Measurements from ENCODE around the gene SMC2.

The SMC2 gene

GRCh38 chr9:104104360-104104759 is 10.3 kb downstream of the SMC2 start:
- DNase-seq = no peak

DNA sequence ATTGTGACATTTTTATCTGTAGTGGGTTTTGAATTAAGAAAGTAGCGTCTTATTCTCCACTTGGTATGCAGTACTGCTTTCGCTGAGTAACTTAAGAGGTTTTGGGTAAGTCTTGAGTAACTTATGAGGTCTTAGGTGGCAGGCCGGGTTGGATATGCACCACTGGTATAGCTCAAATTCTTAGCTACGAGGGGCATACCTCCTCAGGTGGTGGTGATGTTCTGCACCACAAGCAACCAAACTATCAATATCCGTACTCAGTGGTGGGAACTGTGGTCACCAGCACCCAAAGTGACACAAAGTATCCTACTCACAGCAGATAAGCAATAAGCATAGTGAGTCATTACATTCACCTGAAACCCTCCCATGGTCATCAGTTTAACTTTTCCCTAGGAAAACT is 13.7 kb downstream of the SMC2 start:
- no peak for DNase-seq

DNA sequence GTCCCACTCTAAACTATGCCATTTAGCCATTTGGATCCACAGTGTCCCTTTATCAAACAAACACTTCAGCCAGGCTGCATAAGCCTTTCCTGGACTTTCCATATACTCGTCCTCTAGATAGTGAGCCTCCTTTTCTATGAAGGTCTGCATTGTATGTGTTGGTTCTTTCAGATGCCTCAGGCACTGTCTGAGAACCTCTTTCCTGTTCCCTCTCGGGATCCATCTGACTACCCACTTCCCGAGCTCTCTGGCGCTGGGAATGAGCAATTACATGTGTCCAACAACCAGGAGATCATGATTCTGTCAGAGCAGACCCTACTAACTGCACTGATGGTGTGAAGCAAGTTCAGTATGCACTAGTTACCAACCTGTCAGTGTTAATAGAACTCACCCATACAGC is 14.2 kb downstream of the SMC2 start:
- no peak for DNase-seq

DNA sequence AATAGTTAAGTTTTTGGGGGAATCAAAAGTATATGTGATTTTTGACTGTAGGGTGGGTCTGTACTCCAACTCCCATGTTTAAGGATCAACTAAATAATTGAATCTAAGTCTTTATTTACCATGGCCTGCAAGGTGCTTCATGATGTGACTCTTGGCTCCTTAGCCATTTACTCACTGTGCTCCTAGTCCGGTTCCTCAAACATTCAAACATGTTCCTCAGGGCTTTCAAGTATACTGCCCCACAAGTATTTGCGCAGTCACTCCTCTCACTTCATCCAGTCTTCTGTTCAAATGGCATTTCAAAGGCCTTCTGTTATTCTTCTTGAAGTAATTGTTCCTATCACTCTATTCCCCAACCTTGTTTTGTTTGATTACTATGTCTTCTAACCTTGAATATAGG is 16.4 kb downstream of the SMC2 start:
- DNase-seq = no peak

DNA sequence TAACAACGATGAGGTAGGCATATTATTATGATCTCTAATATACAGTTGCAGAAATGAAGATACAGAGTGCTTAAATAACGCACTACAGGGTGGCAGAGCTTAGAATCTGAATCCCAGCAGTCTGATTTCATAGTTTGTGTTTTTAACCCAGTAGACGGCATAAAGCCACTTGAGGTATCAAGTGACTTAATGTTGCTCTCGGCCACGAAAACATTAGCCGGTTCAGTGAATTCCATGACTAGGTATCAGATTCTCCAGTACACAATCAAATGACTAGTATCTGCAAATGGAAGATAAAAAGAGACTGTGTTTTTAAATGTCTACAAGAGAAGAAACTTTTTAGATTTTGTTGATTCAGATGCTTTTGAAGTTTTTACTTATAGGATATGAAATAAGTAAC is 24.8 kb downstream of the SMC2 start:
- DNase-seq = no peak

DNA sequence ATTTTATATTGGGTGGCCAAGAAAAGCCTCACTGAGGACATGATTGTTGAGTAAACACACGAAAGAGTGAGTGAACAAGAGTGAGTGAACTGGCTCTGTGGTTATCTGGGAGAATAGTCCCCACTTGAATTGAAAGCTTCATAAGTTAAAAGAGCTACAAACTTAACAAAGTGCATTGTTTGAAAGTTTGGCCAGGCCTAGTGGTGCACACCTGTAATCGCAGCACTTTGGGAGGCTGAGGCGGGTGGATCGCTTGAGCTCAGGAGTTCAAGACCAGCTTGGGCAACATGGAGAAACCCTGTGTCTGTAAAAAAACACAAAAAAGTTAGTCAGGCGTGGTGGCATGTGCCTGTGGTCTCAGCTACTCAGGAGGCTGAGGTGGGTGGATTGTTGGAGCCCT is 26.9 kb downstream of the SMC2 start:
- no peak for DNase-seq

GRCh38 chr9:104138243-104138868 is 44.2 kb downstream of the SMC2 start:
- DNase-seq = no peak

GRCh38 chr9:104142799-104143549 is 48.9 kb downstream of the SMC2 start:
- DNase-seq = no peak

GRCh38 chr9:104143550-104143910 is 49.4 kb downstream of the SMC2 start:
- DNase-seq = no peak

DNA sequence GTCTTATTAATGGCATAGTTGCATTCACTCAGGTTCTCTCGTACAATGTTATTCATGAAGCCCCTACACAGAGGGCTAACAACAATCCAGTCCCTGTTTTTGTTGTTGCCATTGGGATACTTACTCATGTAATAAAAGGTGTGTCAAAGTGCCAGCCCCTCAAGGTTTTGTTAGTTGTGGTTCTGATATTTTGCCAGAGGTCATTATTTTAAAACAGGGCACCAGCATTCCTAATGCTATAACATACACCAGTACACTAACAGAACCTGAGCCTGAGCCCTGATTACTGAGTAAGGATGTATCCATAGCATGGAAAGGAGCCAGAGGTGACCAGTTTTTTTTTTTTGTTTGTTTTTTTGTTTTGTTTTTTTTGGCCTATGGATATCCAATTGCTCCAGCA is 50.2 kb downstream of the SMC2 start:
- no peak for DNase-seq

DNA sequence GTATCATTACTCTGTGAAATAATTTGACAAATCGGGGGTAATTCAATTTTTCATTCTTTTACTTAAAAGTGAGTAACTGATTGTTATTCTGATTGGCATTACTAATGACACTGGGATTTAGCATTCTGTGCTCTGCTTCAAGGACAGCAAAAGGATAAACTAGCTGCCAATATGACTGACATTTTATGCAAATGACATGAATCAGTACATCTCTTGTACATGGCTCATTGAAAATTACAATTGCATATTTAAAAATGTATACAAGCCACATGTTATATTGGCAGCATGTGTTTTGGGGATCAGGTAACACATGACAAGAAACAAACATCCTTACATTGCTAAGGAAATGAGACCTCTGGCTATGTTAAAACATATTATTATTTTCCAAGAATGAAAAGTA is 79.0 kb downstream of the SMC2 start:
- DNase-seq = no peak

DNA sequence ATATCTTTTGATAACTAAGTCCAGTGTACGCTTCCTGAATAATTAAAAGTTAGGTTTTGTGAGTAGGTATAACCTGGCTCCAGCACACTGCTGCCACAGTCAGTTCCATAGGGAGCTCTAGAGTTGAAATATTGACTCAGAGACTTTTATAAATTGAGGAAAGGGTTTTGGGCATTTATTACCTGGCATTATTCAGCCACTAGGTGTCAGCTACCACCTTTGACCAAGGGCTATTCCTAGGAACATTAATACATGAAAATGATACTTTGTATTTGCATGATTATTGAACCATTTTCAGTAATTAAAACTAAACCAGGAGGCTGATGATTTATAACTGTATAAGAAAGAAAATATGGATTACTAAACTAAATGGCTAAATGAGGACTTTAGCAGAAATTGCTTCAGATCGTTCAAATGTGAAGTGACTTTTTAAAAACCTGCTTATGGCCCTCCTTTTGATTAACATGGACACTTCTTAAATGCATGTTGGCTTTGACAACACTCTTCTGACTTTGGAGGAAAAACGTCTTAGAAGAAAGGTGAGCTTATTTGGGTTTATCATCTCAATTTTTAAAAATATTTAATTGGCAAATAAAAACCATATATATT is 83.0 kb downstream of the SMC2 start:
- no peak for DNase-seq

DNA sequence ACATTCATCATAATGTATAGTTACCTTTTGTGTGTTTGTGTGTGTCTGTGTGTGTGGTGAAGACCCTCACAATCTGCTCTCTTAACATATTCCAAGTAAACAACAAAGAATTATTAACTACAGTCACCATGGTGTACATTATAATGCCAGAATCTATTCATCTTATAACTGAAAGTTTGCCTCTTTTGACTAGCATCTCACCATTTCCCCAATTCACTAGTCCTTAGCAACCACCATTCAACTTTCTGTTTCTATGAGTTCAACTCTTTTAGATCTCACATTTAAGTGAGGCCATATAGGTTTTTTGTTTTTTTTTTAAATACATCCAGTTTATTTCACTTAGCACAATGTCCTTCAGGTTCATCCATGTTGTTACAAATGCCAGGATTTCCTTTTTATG is 83.6 kb downstream of the SMC2 start:
- DNase-seq = no peak

Data from hypothalamus (tissue), 51 donors.